ENCODE results near the gene SPATA7.

Gene SPATA7, protein sequence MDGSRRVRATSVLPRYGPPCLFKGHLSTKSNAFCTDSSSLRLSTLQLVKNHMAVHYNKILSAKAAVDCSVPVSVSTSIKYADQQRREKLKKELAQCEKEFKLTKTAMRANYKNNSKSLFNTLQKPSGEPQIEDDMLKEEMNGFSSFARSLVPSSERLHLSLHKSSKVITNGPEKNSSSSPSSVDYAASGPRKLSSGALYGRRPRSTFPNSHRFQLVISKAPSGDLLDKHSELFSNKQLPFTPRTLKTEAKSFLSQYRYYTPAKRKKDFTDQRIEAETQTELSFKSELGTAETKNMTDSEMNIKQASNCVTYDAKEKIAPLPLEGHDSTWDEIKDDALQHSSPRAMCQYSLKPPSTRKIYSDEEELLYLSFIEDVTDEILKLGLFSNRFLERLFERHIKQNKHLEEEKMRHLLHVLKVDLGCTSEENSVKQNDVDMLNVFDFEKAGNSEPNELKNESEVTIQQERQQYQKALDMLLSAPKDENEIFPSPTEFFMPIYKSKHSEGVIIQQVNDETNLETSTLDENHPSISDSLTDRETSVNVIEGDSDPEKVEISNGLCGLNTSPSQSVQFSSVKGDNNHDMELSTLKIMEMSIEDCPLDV

DNA sequence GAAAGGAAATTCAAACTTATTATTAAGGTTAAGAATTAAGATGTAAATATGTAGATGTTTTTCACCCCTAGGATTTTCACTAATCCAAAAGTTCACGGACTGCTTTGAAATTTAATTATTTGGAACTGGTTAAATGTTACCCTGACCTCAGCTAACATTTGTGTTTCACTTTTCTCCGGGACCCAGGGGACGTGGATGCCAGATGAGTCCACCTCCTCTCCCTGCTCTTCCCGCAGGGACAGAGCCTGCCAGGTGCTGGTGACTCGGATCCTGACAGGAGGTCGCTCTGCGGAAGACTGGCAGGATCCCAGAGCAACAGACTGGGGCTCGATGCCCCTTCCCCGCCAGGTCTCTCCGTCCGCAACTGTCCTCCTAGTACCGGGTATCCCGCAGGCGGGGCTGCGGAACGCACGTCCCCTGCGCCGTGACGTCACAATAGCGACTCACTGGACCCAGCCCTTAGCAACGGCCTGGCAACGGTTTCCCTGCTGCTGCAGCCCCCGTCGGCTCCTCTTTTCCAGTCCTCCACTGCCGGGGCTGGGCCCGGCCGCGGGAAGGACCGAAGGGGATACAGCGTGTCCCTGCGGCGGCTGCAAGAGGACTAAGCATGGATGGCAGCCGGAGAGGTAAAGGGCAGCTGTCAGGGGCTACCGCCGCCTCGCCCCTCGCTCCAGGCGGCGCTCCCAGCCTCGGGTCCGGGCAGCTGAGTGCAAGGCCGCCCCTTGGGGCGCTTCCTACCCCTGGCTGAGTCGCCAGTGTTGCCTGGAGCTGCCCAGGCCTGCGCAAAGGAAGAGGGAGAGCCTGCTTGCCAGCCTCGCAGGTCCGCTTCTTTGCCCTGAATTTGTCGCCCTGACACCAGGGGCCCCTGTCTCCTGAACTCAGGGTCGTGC is at the start of gene SPATA7:
SPATA7 (plus strand) TSS at position 446 of the 890 bp plus-strand sequence; CDS start at position 608, 162 bp downstream.
- peaks cover 0 to 3% of the 10 kb centered on the region in 2 donors for H3K36me3 Mint-ChIP-seq
- H3K4me1 Mint-ChIP-seq = peaks cover 0 to 11% of the 10 kb centered on the region in 2 donors
- H3K27me3 Mint-ChIP-seq = no peaks in the 10 kb centered on the region
- no peaks in the 10 kb centered on the region for H3K9me3 Mint-ChIP-seq
- peak within 1 kb of the TSS; percentile 94 for H3K27ac Mint-ChIP-seq
- peak; percentile 98 to 99 for ATAC-seq (replicated peaks)
- DNase-seq = peak; percentile 78
- peak within 1 kb of the TSS; percentile 97 to 98 for H3K4me3 Mint-ChIP-seq

DNA sequence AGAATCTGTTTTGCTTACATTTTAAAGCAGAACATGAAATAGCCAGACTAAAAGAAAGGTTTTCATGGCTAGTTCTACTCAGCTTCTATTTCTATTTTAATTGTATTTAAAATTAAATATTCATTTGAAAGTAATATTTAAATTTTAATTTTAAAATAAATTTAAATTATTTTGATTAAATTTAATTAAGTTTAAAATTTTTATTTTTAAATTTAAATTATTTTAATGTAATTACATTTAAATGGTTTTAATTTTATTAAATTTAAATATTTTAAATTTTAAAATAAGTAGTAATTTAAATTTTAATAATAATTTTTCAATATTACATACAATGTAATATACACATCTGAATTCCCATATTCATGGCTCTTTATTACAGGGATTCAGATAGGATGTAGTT is 45.1 kb upstream of the SPATA7 start:
- peaks cover 3 to 25% of the 10 kb centered on the region in 2 donors for H3K27me3 Mint-ChIP-seq
- no peaks in the 10 kb centered on the region for H3K4me1 Mint-ChIP-seq
- no peak for ATAC-seq (replicated peaks)
- H3K27ac Mint-ChIP-seq = no peak overlapping the region
- no peaks in the 10 kb centered on the region for H3K36me3 Mint-ChIP-seq
- no peak for DNase-seq
- H3K4me3 Mint-ChIP-seq = no peak overlapping the region
- H3K9me3 Mint-ChIP-seq = no peaks in the 10 kb centered on the region

DNA sequence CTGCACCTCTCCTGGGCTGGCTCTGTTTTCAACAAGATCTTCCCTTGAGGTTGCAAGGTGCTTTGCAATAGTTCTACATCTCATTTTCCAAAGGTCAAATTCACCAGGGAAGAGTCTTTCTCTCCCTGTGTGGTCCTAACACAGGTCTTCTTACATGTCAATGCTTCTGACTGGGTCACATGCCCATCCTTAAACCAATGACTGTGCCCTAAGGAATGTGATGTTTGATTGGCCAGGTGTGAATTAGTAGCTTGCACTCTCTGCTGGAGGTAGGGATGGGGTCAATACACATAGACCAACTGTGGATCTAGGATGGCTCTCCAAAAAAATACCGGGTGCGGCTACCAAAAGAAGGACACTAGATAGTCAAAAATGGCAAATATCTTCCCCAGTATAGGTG is 42.5 kb upstream of the SPATA7 start:
- DNase-seq (no peak), ATAC-seq (replicated peaks) (no peak)
- Mint-ChIP-seq H3K4me1 (no peaks in the 10 kb centered on the region), H3K36me3 (no peaks in the 10 kb centered on the region), H3K27me3 (peaks cover 0 to 8% of the 10 kb centered on the region in 2 donors), H3K27ac (no peak overlapping the region), H3K9me3 (no peaks in the 10 kb centered on the region), H3K4me3 (no peak overlapping the region)

DNA sequence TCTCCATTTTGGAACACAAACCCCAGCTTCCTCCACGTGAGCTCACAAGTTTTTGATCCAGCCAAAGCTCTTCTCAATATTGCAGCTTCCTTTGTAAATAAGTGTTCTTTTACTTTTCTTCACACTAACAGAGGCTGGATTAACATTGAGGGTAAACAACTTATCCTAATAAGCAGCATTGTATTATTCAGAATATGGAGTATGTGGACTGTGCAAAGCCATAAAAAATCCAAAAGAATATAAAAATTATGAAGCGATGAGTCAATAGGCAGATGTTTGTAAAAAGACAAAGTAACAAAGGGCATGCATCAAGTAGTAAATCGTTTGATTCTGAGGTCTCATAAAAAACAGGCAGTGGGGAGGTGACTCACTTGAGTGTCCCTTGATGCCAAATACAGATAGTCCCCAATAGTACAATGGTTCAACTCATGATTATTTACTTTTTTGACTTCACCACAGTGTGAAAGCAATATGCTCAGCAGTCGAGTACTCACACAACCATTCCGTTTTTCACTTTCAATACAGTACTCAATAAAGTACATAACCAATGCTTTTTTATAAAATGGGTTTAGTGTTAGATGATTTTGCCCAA is 39.3 kb upstream of the SPATA7 start:
- ATAC-seq (replicated peaks) = no peak
- DNase-seq = no peak
- H3K36me3 Mint-ChIP-seq = no peaks in the 10 kb centered on the region
- H3K4me1 Mint-ChIP-seq = no peaks in the 10 kb centered on the region
- no peaks in the 10 kb centered on the region for H3K9me3 Mint-ChIP-seq
- H3K27ac Mint-ChIP-seq = no peak overlapping the region
- peaks cover 0 to 8% of the 10 kb centered on the region in 2 donors for H3K27me3 Mint-ChIP-seq
- H3K4me3 Mint-ChIP-seq = no peak overlapping the region

DNA sequence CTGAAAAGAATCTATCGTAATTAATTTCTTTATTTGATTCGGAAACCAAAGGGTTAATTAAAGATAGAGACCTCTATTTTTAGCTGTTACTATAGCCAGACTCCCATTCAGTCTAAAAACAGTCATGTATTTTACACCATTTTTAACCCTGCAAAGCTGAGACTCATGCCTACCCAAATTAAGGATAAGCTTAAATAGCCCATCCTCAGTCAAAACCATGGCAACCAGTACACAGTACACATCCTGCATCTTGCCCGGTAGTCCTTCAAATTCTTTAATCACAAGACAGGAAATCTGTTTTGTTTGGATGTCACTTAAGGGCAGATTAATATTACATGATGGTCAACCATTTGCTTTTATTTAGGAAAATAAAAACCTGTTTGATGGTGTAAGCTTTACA is 36.9 kb upstream of the SPATA7 start:
- peaks cover 0 to 11% of the 10 kb centered on the region in 2 donors for H3K27me3 Mint-ChIP-seq
- no peaks in the 10 kb centered on the region for H3K36me3 Mint-ChIP-seq
- ATAC-seq (replicated peaks) = no peak
- H3K4me3 Mint-ChIP-seq = no peak overlapping the region
- H3K27ac Mint-ChIP-seq = no peak overlapping the region
- no peaks in the 10 kb centered on the region for H3K4me1 Mint-ChIP-seq
- no peak for DNase-seq
- H3K9me3 Mint-ChIP-seq = no peaks in the 10 kb centered on the region

DNA sequence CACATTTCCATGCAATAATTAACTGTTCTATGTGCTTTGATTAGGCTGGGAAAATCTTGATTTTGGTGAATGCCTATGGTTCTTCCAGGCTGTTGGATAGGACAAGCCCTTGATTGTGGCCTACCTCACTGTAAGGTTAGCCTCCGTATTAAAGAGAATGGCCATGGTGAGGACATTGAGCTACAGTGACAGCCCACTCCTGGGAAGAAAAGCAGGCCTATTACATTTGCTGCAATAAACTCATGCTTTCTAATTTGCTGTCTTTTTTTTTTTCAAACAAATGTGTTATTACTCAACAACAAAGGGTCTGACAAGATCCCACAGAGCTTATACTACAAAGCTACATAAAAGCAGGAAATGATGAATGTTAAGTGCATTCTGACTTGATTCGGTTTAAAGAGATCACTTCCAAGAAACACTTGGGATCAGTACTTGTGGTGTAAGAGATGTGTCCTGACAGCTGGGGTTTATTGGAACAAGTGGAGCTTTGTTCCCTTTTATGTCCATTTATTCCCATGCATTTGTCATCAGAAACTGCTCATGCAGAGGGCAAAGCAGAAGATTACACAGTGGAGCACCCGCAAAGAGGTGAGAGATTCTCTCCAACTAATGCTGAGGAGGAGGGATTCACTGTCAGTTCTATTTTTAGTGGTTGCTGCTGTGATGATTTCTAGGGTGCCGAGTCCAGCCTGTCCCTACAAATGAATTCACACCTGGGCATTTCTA is 33.3 kb upstream of the SPATA7 start:
- DNase-seq = no peak
- Mint-ChIP-seq H3K27me3 (peaks cover 0 to 13% of the 10 kb centered on the region in 2 donors), H3K9me3 (no peaks in the 10 kb centered on the region), H3K4me1 (no peaks in the 10 kb centered on the region), H3K36me3 (no peaks in the 10 kb centered on the region), H3K27ac (no peak overlapping the region), H3K4me3 (no peak overlapping the region)
- no peak for ATAC-seq (replicated peaks)

DNA sequence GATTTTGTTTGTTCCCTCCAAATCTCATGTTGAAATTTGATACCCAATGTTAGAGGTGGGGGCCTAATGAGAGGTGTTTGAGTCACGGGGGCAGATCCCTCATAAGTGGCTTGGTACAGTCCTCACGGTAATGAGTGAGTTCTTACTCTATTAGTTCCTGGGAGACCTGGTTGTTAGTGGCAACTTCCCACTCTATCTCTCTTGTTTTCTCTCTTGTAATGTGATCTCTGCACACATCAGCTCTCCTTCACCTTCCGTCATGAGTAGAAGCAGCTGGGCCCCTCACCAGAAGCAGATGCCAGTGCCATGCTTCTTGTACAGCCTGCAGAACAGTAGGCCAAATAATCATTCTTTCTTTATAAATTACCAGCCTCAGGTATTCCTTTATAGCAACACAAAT is 32.8 kb upstream of the SPATA7 start:
- H3K27ac Mint-ChIP-seq = no peak overlapping the region
- no peak overlapping the region for H3K4me3 Mint-ChIP-seq
- H3K4me1 Mint-ChIP-seq = no peaks in the 10 kb centered on the region
- ATAC-seq (replicated peaks) (no peak), DNase-seq (no peak)
- no peaks in the 10 kb centered on the region for H3K9me3 Mint-ChIP-seq
- peaks cover under 1 to 14% of the 10 kb centered on the region in 2 donors for H3K27me3 Mint-ChIP-seq
- no peaks in the 10 kb centered on the region for H3K36me3 Mint-ChIP-seq

DNA sequence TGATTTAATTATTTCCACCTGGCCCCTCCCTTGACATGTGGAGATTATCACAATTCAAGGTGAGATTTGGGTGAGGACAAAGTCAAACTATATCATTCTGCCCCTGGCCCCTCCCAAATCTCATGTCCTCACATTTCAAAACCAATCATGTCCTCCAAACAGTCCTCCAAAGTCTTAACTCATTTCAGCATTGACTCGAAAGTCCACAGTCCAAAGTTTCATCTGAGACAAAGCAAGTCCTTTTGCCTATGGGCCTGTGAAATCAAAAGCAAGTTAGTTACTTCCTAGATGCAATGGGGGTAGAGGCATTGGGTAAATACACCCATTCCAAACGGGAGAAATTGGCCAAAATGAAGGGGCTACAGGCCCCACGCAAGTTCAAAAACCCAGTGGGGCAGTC is 31.1 kb upstream of the SPATA7 start:
- DNase-seq (no peak), ATAC-seq (replicated peaks) (no peak)
- Mint-ChIP-seq H3K9me3 (peaks cover 4% of the 10 kb centered on the region in 2 donors), H3K36me3 (no peaks in the 10 kb centered on the region), H3K27me3 (peaks cover 10 to 23% of the 10 kb centered on the region in 2 donors), H3K27ac (no peak overlapping the region), H3K4me3 (no peak overlapping the region), H3K4me1 (no peaks in the 10 kb centered on the region)

DNA sequence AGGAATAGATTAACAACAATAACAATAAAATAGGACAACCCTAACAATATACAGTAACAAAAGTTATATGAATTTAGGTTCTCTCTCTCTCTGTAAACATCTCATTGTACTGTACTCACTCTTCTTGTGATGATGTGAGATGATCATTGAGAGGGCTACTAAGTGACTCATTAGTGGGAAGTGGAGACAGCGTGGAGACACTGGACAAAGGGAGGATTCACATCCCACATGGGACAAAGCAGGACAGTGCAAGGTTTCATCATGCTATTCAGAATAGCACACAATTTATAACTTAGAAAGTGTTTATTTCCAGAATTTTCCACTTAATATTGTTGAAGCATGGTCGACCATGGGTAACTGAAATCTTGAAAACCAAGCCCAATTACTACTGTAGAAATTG is 26.0 kb upstream of the SPATA7 start:
- H3K36me3 Mint-ChIP-seq = peaks cover 0 to 4% of the 10 kb centered on the region in 2 donors
- no peak for DNase-seq
- no peak for ATAC-seq (replicated peaks)
- H3K4me1 Mint-ChIP-seq = no peaks in the 10 kb centered on the region
- peaks cover 24 to 30% of the 10 kb centered on the region in 2 donors for H3K27me3 Mint-ChIP-seq
- no peak overlapping the region for H3K4me3 Mint-ChIP-seq
- no peak overlapping the region for H3K27ac Mint-ChIP-seq
- peaks cover 10 to 11% of the 10 kb centered on the region in 2 donors for H3K9me3 Mint-ChIP-seq

DNA sequence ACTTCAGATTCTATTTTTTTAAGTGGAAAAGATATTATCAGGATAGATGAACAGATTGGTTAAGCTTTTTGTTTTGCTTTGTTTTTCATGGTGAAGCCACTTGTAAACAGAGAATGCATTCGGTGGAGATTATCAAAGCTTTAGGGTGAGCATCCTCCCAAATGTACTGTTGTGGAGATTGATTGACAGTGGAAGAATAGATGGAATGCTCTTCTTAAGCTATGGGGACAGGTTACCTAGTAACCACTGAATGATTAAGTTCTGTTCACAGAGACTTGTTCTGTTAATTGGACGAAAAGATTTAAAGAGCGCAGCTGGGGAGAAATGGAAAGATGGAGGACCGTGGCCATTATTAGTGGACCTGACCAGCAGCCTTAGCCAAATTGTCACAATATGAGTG is 21.8 kb upstream of the SPATA7 start:
- Mint-ChIP-seq H3K36me3 (peaks cover 0 to 4% of the 10 kb centered on the region in 2 donors), H3K9me3 (peaks cover 6 to 8% of the 10 kb centered on the region in 2 donors), H3K4me1 (no peaks in the 10 kb centered on the region), H3K27me3 (peaks cover 21 to 23% of the 10 kb centered on the region in 2 donors), H3K27ac (no peak overlapping the region), H3K4me3 (no peak overlapping the region)
- DNase-seq (no peak), ATAC-seq (replicated peaks) (no peak)

DNA sequence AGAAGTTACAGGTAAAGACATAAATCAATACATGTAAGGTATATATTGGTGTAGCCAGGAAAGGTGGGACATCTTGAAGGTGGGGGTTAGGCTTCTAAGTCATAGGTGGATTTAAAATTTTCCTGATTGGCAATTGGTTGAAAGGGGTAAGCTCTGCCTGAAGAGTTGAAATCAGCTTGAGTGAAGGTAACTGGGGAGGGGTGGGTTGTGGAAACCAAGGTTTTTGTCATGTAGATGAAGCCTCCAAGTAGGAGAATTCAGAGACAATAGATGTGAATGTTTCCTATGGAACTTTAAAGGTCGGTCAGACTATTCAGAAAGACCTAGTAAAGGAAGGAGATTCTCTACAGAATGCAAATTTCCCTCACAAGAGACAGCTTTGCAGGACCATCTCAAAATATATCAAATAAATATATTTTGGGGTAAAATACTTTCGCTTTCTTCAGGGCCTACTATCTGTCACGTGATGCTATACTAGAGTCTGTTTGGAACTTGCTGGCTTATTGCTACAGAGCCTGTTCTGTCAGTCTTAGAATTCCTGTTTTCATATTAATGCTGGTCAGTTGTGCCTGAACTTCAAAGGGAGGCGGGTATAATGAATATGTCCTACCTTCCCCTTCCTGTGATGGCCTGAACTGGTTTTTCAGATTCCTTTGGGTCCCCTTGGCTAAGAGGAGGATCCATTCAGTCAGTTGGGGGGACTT is 20.6 kb upstream of the SPATA7 start:
- Mint-ChIP-seq H3K4me1 (no peaks in the 10 kb centered on the region), H3K27me3 (peaks cover 25 to 34% of the 10 kb centered on the region in 2 donors), H3K9me3 (peaks cover 6 to 8% of the 10 kb centered on the region in 2 donors), H3K36me3 (peaks cover 0 to 4% of the 10 kb centered on the region in 2 donors), H3K4me3 (no peak overlapping the region), H3K27ac (no peak overlapping the region)
- ATAC-seq (replicated peaks) (no peak), DNase-seq (no peak)

DNA sequence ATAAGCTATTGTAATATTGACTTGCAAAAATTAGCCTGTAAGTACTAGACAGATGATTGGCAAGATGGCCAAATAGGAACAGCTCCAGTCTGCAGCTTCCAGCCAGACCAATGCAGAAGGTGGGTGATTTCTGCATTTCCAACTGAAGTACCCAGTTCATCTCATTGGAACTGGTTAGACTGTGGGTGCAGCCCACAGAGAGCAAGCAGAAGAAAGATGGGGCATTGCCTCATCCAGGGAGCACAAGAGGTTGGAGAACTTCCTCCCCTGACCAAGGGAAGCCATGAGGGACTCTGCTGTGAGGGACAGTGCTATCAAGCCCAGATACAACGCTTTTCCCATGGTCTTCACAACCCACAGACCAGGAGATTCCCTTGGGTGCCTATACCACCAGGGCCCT is 16.0 kb upstream of the SPATA7 start:
- H3K27me3 Mint-ChIP-seq = peaks cover 49 to 54% of the 10 kb centered on the region in 2 donors
- H3K4me1 Mint-ChIP-seq = no peaks in the 10 kb centered on the region
- DNase-seq = no peak
- no peaks in the 10 kb centered on the region for H3K36me3 Mint-ChIP-seq
- no peak overlapping the region for H3K4me3 Mint-ChIP-seq
- no peak overlapping the region for H3K27ac Mint-ChIP-seq
- H3K9me3 Mint-ChIP-seq = peaks cover 0 to 4% of the 10 kb centered on the region in 2 donors
- ATAC-seq (replicated peaks) = no peak

DNA sequence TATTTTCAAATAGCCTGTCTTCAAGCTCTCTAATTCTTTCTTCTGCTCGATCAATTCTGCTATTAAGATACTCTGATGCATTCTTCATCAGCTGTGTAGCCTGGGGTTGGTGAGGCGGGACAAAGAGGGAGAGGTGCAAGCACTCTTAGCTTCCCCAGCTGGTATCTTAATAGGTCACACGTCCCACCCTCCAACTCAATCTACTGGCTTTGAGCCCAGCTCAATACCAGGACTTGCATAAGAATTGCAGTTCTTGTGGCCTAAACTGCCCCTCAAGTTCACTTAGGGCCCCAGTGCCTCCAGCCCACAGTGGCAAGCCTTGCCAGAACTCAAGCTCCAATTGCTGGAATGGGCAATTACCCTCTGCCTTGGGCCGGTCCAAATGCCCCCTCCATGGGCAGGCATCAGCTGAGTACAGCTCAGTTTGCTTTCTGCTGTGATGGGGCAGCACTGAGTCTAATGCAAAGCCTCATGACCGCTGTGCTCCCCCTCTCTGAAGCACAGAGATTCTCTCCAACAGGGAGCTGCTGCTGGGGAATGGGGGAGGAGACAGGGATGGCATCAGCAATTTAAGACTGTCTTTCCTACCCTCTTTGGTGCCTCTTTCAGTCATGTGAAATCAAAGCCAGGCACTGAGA is 5.6 kb upstream of the SPATA7 start:
- ATAC-seq (replicated peaks) (no peak), DNase-seq (no peak)
- Mint-ChIP-seq H3K27me3 (peaks cover 0 to 16% of the 10 kb centered on the region in 2 donors), H3K9me3 (peaks cover 0 to 1% of the 10 kb centered on the region in 2 donors), H3K27ac (no peak overlapping the region), H3K4me3 (no peak overlapping the region), H3K36me3 (no peaks in the 10 kb centered on the region), H3K4me1 (peaks cover 0 to 4% of the 10 kb centered on the region in 2 donors)
